ENCODE results near the gene ADAT3. TPM values are rescaled to one million over a fixed set of nuclear protein-coding genes. Genes with fewer than 3 reads are reported as not detected.

The ADAT3 gene
- total and polyA plus RNA-seq, 8 donors = 4.2 to 75.9 (median 6.3) TPM

- H3K4me1 ChIP-seq = peaks cover 0 to 14% (median 9%) of the 10 kb centered on the region in 4 donors
- H3K27me3 ChIP-seq = no peaks in the 10 kb centered on the region
- no peak overlapping the region for H3K27ac ChIP-seq
- intact Hi-C loops (cut with DNase I; ENCODE audit: low total_unique reads) = no loop called here
- WGBS, 5 donors = 86 to 95% (median 88%) methylated on average over 24 to 32 of the region's 32 CpGs
- H3K4me3 ChIP-seq = no peak overlapping the region
- H3K36me3 ChIP-seq = peaks cover 15 to 47% (median 37%) of the 10 kb centered on the region in 4 donors
- DNase-seq = no peak
- H3K9me3 ChIP-seq = no peaks in the 10 kb centered on the region
- TF ChIP-seq CTCF (IDR thresholded peaks at IDR 0.05) = no peak
- TF ChIP-seq POLR2AphosphoS5 (IDR thresholded peaks at IDR 0.05) = no peak
- no peak for TF ChIP-seq EP300 (IDR thresholded peaks at IDR 0.05)
- no peak for TF ChIP-seq POLR2A (IDR thresholded peaks at IDR 0.05)
These were observed 48.4 kb downstream of the ADAT3 start for GRCh38 chr19:1953441-1954094.

GRCh38 chr19:1954532-1954933 is 49.3 kb downstream of the ADAT3 start:
- H3K27me3 ChIP-seq = no peaks in the 10 kb centered on the region
- 90 to 95% (median 92%) methylated on average over 2 to 15 of the region's 15 CpGs for WGBS, 5 donors
- H3K4me1 ChIP-seq = peaks cover 0 to 14% (median 9%) of the 10 kb centered on the region in 4 donors
- DNase-seq = no peak
- TF ChIP-seq POLR2A (IDR thresholded peaks at IDR 0.05) (no peak), POLR2AphosphoS5 (IDR thresholded peaks at IDR 0.05) (no peak), EP300 (IDR thresholded peaks at IDR 0.05) (no peak), CTCF (IDR thresholded peaks at IDR 0.05) (no peak)
- intact Hi-C loops (cut with DNase I; ENCODE audit: low total_unique reads) = no loop called here
- H3K27ac ChIP-seq = no peak overlapping the region
- H3K9me3 ChIP-seq = no peaks in the 10 kb centered on the region
- H3K36me3 ChIP-seq = peaks cover 15 to 44% (median 32%) of the 10 kb centered on the region in 4 donors
- no peak overlapping the region for H3K4me3 ChIP-seq

DNA sequence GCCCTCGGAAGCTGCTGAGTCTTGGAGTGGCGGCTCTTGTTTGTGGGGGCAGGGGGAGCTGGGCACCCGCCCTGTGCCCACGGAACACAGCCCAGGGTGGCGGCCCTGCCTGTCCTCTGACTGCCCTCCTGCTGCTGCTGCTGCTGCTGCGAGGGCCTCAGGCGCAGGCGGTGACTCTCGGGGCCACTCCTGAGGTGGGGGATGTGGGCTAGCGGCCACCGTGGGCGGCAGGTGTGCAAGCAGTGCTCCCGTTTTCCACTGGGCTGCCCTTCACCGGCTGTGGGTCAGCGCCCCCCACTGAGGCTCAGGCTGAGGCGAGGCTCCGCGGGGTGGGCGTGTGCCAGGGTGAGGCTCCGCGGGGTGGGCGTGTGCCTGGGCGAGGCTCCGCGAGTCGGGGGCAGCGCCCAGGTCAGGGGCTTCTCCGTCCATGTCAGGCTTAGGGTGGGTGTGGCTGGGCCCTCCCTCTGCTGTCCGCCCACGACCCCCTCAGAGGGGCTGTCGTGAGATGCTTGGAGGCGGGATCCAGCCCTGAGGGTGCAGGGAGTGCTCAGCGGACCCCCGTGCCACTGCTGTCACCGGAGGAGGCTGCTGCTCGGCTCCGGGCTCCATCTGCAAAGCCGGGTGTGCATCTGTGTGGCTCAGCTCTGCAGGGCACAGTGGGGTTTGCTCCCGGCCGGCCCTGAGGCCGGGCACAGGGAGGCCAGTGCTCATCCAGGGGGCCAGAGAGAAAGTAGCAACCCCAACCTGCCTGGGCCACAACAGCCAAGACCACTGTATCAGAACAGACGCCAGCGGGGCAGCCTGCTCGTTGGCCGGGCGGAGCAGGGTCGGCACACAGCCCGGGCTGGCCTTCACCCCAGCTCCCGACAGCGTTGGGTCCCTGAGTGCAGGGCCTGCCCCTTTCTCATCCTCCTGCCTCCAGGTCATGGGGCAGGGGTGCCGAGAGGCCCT is 50.2 kb downstream of the ADAT3 start:
- 74 to 87% (median 75%) methylated on average over 23 to 51 of the region's 51 CpGs for WGBS, 5 donors
- Histone ChIP-seq H3K27me3 (no peaks in the 10 kb centered on the region), H3K9me3 (no peaks in the 10 kb centered on the region), H3K36me3 (peaks cover 10 to 40% (median 25%) of the 10 kb centered on the region in 4 donors), H3K27ac (no peak overlapping the region), H3K4me3 (no peak overlapping the region), H3K4me1 (peaks cover 0 to 14% (median 9%) of the 10 kb centered on the region in 4 donors)
- no peak for DNase-seq
- intact Hi-C loops (cut with DNase I; ENCODE audit: low total_unique reads) = no loop called here
- no peak for TF ChIP-seq POLR2AphosphoS5 (IDR thresholded peaks at IDR 0.05)

DNA sequence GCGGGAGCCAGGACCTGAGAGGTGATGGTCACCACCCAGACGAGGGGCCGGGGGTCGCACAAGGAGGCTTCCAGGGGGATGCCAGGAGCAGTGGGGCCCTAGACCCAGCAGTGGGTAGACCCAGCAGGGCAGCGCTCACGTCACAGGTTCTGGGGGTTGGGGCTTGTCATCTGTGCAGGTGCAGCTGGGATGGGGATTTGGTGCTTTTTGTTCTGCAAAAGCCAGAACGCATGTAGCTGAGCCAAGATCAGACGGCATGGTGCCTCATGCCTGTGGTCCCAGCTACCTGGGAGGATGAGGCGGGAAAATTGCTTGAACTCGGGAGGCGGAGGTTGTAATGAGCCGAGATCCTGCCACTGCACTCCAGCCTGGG is 50.9 kb downstream of the ADAT3 start:
- Histone ChIP-seq H3K9me3 (no peaks in the 10 kb centered on the region), H3K27me3 (no peaks in the 10 kb centered on the region), H3K4me1 (peaks cover 0 to 14% (median 9%) of the 10 kb centered on the region in 4 donors), H3K36me3 (peaks cover 10 to 40% (median 23%) of the 10 kb centered on the region in 4 donors), H3K27ac (no peak overlapping the region), H3K4me3 (no peak overlapping the region)
- intact Hi-C loops (cut with DNase I; ENCODE audit: low total_unique reads) = no loop called here
- TF ChIP-seq EP300 (IDR thresholded peaks at IDR 0.05) (no peak), POLR2A (IDR thresholded peaks at IDR 0.05) (no peak), CTCF (IDR thresholded peaks at IDR 0.05) (no peak), POLR2AphosphoS5 (IDR thresholded peaks at IDR 0.05) (no peak)
- 89 to 95% (median 93%) methylated on average over 12 of the region's 12 CpGs for WGBS, 5 donors
- DNase-seq = no peak

All from stomach (tissue), 9 donors.